HEK293 (cell line): Measurements from ENCODE around the gene PHACTR1.

Source experiments
- CTCF ChIP-seq: fragments of 450-650 bp; formaldehyde crosslinking; IDR thresholded peaks from 2 replicates; pipeline ENCODE4 v1.5.1; 2016; ENCODE audit warnings: missing biosample characterization, missing genetic modification characterization
- KLF10 ChIP-seq: fragments of 450-650 bp; IDR thresholded peaks from 2 replicates; pipeline ENCODE4 v1.5.1; 2018; ENCODE audit warnings: missing biosample characterization, mild to moderate bottlenecking, missing genetic modification characterization
- MEIS1 ChIP-seq: sonication (generic); formaldehyde crosslinking; IDR thresholded peaks from 2 replicates; pipeline ENCODE4 v1.8.1; 2022; ENCODE audit warnings: missing genetic modification reagents, mild to moderate bottlenecking, borderline replicate concordance
- MYNN ChIP-seq: fragments of 450-650 bp; formaldehyde crosslinking; IDR thresholded peaks from 2 replicates; pipeline ENCODE4 v1.5.1; 2016; ENCODE audit warnings: missing biosample characterization, missing genetic modification characterization, borderline replicate concordance
- PATZ1 ChIP-seq: fragments of 450-650 bp; formaldehyde crosslinking; IDR thresholded peaks from 2 replicates; pipeline ENCODE4 v1.5.1; 2016; ENCODE audit warnings: missing biosample characterization, missing genetic modification characterization
- TCF7L2 ChIP-seq: IDR thresholded peaks from 2 replicates; pipeline ENCODE4 v1.6.1; 2011; ENCODE audit warnings: low read depth, mild to moderate bottlenecking, inconsistent platforms, low read length, moderate library complexity, borderline replicate concordance
- YY1 ChIP-seq: fragments of 450-650 bp; formaldehyde crosslinking; IDR thresholded peaks from 2 replicates; pipeline ENCODE4 v1.5.1; 2018; ENCODE audit warnings: missing biosample characterization, missing genetic modification characterization
- ZBTB7A ChIP-seq: fragments of 450-650 bp; formaldehyde crosslinking; IDR thresholded peaks from 2 replicates; pipeline ENCODE4 v1.5.1; 2016; ENCODE audit warnings: low read depth, missing biosample characterization, missing genetic modification characterization
- ZNF274 ChIP-seq, 2 experiments: fragments of 200-500 bp in 1 of 2; fragments of 450-650 bp in 1 of 2; sonication (Bioruptor generic) in 1 of 2; formaldehyde crosslinking in 1 of 2; IDR thresholded peaks; 2 replicates each; pipeline versions ENCODE4 v1.5.1 to v1.6.1; 2014 to 2016; ENCODE audit warnings: borderline replicate concordance in 1 of 2, inconsistent platforms in 1 of 2, low read length in 1 of 2, missing biosample characterization in 1 of 2, missing genetic modification characterization in 1 of 2
- ZNF292 ChIP-seq: fragments of 450-650 bp; formaldehyde crosslinking; IDR thresholded peaks from 2 replicates; pipeline ENCODE4 v1.5.1; 2016; ENCODE audit warnings: low read depth, missing biosample characterization, missing genetic modification characterization, borderline replicate concordance
- ZNF449 ChIP-seq: fragments of 450-650 bp; formaldehyde crosslinking; IDR thresholded peaks from 2 replicates; pipeline ENCODE4 v1.5.1; 2017; ENCODE audit warnings: missing biosample characterization, mild to moderate bottlenecking, missing genetic modification characterization, moderate library complexity
- ZNF529 ChIP-seq: fragments of 450-650 bp; formaldehyde crosslinking; IDR thresholded peaks from 2 replicates; pipeline ENCODE4 v1.5.1; 2017; ENCODE audit warnings: missing genetic modification characterization, missing biosample characterization; ENCODE audit not compliant: insufficient replicate concordance
- TF ChIP-seq, protein P1 (sequence below): fragments of 450-650 bp; formaldehyde crosslinking; IDR thresholded peaks from 2 replicates; pipeline ENCODE4 v1.5.0; 2017; ENCODE audit warnings: missing biosample characterization, missing genetic modification characterization, borderline replicate concordance
- TF ChIP-seq, protein P2 (sequence below): fragments of 450-650 bp; formaldehyde crosslinking; IDR thresholded peaks from 2 replicates; pipeline ENCODE4 v1.5.1; 2016; ENCODE audit warnings: missing biosample characterization, missing genetic modification characterization

GRCh38 chr6:13273931-13274706 is 557.6 kb downstream of the PHACTR1 start:
- TF ChIP-seq ZNF529 (tag by site-specific recombination), result no peak
- no peak for TF ChIP-seq CTCF (tag by site-specific recombination)
- TF ChIP-seq ZBTB7A (tag by site-specific recombination), result no peak
- TF ChIP-seq PATZ1, result no peak
- TF ChIP-seq ZNF292, result no peak
- no peak for TF ChIP-seq MYNN
- TF ChIP-seq YY1 (tag by site-specific recombination), result no peak
- TF ChIP-seq TCF7L2, result no peak
- TF ChIP-seq ZNF274 (IDR thresholded peaks at IDR 0.05; ENCODE audit: low read length), result no peak
- TF ChIP-seq ZNF274 (tag by site-specific recombination; IDR thresholded peaks at IDR 0.05; ENCODE audit: borderline replicate concordance), result no peak
- no peak for TF ChIP-seq MEIS1 (CRISPR knock-in tag)
- no peak for TF ChIP-seq KLF10
- TF ChIP-seq, protein P1, sequence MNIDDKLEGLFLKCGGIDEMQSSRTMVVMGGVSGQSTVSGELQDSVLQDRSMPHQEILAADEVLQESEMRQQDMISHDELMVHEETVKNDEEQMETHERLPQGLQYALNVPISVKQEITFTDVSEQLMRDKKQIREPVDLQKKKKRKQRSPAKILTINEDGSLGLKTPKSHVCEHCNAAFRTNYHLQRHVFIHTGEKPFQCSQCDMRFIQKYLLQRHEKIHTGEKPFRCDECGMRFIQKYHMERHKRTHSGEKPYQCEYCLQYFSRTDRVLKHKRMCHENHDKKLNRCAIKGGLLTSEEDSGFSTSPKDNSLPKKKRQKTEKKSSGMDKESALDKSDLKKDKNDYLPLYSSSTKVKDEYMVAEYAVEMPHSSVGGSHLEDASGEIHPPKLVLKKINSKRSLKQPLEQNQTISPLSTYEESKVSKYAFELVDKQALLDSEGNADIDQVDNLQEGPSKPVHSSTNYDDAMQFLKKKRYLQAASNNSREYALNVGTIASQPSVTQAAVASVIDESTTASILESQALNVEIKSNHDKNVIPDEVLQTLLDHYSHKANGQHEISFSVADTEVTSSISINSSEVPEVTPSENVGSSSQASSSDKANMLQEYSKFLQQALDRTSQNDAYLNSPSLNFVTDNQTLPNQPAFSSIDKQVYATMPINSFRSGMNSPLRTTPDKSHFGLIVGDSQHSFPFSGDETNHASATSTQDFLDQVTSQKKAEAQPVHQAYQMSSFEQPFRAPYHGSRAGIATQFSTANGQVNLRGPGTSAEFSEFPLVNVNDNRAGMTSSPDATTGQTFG (tag by site-specific recombination), result no peak
- TF ChIP-seq ZNF449 (tag by site-specific recombination), result no peak
- TF ChIP-seq, protein P2, sequence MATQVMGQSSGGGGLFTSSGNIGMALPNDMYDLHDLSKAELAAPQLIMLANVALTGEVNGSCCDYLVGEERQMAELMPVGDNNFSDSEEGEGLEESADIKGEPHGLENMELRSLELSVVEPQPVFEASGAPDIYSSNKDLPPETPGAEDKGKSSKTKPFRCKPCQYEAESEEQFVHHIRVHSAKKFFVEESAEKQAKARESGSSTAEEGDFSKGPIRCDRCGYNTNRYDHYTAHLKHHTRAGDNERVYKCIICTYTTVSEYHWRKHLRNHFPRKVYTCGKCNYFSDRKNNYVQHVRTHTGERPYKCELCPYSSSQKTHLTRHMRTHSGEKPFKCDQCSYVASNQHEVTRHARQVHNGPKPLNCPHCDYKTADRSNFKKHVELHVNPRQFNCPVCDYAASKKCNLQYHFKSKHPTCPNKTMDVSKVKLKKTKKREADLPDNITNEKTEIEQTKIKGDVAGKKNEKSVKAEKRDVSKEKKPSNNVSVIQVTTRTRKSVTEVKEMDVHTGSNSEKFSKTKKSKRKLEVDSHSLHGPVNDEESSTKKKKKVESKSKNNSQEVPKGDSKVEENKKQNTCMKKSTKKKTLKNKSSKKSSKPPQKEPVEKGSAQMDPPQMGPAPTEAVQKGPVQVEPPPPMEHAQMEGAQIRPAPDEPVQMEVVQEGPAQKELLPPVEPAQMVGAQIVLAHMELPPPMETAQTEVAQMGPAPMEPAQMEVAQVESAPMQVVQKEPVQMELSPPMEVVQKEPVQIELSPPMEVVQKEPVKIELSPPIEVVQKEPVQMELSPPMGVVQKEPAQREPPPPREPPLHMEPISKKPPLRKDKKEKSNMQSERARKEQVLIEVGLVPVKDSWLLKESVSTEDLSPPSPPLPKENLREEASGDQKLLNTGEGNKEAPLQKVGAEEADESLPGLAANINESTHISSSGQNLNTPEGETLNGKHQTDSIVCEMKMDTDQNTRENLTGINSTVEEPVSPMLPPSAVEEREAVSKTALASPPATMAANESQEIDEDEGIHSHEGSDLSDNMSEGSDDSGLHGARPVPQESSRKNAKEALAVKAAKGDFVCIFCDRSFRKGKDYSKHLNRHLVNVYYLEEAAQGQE (tag by site-specific recombination), result no peak
